NCI-H128 (cell line): ENCODE results near the gene C20orf141.
"Not testable (repeated sequence)": the region's sequence is repeated elsewhere in the genome, so short reads cannot be mapped to it uniquely, and the experiment has no call there.

Source experiments
- DNase-seq: peaks from one replicate; lab custom pipeline; 2025; ENCODE audit not compliant: unreplicated experiment; lab: John Stamatoyannopoulos, UW

The C20orf141 gene, protein sequence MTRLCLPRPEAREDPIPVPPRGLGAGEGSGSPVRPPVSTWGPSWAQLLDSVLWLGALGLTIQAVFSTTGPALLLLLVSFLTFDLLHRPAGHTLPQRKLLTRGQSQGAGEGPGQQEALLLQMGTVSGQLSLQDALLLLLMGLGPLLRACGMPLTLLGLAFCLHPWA

DNA sequence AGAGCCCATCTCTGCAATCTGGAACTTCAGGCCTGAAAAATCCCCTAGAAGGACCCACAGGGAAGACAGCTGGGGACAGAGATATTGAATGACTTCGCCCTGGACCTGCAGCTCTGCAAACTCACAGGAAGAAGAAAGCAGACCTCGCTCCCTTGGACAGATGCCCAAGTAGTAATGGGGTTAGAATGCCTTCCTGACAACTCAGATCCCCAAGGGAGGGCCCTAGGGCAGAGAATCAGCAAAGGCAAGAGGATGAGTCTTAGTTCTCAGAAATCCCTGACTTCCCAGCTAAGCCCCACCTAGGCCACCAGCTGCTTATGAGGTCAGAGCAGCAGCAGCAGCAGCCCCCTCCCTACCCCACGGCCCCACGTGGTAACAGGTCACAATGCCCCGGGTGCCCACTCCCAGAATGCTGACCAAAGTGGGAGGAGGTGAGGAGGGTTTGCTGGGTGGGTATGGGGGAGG, at the start of gene C20orf141:
Gene C20orf141 (plus strand): TSS at position 401 of the 465 bp plus-strand sequence. CDS start 198 bp downstream, outside the sequence.
- no peak for DNase-seq

DNA sequence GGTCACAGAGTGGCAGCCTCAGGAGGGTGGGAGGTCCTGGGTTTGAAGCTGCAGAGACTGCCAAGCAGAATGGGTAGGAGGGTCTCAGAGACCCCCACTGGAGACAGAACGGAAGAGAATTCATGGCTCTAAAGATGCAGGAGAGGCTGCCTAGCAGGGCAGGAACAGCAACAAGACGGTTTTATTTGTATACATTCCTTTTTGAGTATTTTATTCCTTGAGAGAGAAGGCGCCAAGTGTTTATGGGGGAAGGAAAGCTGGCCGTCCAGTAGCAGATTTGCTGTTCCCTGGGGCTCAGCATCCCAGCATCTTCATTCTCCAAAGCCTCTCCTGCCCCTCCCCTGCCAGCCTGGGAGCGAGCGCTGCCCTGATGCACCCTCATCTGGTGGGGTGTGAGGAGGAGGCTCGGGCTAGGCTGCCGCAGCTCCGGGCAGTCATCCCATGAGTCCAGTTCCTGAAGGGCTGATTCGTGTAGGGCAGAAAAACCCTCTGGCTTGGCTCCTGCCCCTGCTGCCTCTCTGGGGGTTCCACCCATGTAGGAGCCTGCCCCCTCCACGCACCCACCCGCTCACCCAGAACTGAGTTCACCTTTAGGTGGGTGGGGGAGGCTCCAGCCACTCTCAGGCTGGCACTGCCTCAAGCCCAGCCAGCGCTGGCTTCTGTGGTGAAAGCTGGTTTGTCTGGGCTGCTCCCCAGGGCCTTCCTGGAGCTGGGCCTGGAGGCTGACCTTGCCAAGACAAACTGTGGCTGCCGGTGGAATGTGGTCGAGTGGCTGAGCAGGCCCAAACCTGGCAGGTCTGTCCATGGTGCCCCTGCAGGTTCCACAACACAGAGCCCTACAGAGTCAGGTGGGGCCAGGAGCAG, 46.8 kb upstream of the C20orf141 start:
- no peak for DNase-seq

DNA sequence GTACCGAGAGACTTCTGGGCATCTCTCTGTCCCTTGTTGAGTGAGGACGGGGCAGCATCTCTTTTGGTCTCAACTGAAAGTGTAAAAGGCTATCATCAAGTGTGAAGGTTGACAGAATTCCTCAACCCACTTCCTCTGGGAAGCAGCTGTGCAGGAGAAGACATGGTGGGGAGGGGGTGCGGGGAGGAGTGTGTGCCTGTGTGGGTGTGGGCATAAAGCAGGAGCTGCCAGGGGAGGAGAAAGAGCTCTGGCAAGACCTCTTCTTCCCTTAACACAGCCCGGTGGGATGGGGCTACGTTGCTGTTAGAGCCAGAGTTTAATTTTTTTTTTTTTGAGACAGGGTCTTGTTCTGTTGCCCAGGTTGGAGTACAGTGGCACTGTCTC, 46.2 kb upstream of the C20orf141 start:
- DNase-seq = no peak

DNA sequence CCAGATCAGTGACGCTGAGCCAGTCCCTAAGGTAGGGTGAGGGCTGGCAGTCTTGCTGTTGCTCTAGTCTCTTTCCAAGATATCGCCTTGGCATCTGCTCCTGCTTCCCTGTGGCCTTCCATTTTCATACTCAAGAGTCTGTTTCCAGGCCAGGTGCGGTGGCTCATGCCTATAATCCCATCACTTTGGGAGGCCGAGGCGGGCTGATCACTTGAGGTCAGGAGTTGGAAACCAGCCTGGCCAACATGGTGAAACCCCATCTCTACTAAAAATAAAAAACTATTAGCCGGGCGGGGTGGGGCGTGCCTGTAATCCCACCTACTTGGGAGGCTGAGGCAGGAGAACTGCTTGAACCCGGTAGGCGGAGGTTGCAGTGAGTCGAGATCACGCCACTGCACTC, 44.7 kb upstream of the C20orf141 start:
- not testable (repeated sequence) for DNase-seq

DNA sequence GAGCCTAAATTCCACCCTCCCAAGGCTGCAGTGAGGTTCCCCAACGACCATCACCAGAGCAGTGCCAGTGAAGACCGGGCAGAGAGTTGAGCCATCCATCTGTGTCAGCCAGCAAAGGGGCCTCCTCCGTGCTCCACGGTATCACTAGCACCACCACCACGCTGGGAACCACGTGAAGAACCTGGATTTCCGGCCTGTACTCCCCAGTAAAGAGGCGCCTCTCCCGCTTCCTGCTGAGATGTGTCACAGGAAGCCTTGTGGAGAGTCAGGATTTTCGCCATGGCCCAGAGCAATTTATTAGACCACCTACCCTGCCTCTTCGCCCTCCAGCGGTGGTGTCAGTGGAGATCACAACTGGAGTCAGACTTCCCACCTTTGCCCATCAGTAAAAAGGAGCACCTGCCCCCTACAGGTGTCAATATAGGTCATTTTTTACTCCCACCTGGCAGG, 43.1 kb upstream of the C20orf141 start:
- DNase-seq = no peak

DNA sequence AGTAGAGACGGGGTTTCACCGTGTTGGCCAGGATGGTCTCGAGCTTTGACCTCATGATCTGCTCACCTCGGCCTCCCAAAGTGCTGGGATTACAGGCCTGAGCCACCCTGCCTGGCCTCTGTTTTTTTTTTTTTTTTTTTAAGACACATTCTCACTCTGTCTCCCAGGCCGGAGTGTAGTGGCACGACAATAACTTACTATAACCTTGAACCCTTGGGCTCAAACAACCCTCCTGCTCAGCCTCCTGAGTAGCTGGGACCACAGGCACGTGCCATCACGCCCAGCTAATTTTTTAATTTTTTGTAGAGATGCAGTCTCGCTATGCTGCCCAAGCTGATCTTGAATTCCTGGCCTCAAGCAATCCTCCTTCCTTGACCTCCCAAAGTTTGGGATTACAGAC, 41.0 kb upstream of the C20orf141 start:
- no peak for DNase-seq

DNA sequence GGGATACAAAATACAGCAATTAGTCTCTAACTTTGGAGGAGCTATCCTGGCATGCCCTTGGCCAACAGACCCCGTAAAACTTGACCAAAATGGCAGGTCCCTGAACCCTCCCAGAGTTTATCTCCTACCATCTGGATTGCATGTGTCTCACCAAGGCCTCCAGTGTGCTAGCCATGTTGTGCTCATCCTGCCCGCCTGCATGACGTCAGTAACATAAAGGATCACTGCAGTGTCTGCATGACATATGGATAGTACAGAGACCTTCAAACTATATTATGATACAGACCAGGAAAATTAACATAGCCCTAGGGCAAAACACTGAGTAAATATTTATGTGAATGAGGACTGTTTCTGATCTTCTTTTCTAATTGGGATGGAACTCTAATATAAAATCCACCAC, 39.6 kb upstream of the C20orf141 start:
- no peak for DNase-seq

DNA sequence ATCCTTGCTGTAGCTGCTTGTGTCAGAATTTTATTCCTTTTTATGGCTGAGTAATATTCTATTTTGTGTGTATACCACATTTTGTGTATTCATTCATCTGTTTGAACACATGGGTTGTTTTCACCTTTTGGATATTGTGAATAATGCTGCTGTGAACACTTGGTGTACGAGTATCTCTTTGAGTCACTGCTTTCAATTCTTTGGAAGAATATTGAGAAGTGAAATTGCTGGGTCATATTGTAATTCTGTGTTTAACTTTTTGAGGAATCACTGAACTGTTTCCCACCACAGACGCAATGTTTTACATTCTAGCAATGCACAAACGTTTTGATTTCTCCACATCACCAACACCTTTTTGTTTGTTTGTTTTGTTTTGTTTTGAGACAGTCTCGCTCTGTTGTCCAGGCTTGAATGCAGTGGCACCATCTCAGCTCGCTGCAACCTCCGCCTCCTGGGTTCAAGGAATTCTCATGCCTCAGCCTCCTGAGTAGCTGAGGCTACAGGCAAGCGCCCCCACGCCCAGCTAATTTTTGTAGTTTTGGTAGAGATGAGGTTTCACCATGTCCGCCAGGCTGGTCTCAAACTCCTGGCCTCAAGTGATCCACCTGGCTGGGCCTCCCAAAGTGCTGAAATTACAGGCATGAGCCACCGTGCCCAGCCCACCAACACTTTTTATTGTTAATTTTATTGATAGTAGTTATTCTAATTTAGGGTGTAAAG, 36.0 kb upstream of the C20orf141 start:
- DNase-seq = no peak

DNA sequence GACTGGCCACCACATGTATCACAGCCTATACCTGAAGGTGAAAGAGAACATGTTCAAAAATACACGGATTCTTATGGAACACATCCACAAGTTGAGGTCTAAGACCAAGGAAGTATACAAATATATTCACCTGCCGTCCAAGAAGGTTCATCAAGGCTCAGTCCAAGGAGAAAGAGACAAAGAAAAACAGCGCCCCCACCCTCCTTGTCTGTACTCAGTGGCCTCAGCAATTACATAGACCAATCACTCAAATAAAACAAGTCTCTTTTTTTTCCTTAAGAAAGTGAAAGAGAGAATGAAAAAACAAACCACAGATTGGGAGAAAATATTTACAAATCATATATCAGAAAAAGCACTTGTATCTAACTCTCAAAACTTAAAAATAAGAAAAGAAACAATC, 33.8 kb upstream of the C20orf141 start:
- no peak for DNase-seq

DNA sequence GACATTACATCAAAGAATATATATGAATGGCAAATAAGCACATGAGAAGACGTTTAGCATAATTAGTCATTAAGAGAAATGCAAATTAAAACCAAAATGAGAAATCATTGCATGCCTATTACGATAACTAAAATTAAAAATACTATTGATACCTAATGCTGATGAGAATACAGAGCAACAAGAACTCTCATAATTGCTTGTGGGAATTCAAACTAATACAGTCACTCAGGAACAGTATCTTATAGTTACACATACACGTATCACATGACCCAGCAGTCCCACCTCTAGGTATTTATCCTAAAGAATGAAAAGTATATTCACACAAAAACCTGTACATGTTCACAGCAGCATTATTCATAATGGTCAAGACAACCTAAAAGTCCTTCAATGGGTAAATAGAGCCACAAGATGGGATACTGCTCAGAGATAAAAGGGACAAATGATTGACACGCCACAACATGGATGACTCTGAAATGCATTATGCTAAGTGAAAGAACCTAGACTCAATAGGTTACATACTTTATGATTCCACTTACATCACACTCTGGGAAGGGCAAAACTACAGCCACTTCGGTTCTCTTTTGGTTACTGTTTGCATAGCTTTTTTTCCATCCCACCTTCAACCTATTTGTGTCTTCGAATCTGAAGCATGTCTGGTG, 30.8 kb upstream of the C20orf141 start:
- no peak for DNase-seq

DNA sequence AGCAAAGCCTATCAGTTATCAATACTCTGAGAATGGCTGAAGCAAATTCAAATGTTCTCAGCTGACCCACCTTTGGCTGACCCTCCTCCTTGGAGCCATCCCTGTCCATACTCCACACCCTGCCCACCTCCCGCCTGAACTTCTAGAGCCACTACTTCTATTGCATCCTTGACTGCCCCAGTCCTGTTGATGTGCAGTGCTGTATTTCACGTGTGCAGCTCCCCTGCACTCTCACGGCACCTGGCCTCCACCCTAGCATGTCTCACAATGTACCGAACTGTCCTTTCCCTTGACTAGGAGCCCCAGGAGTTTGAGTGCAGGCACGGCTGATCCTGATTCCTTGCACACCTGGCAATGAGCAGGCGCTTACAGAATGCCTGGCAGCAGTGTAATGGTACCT, 21.3 kb upstream of the C20orf141 start:
- DNase-seq = no peak

DNA sequence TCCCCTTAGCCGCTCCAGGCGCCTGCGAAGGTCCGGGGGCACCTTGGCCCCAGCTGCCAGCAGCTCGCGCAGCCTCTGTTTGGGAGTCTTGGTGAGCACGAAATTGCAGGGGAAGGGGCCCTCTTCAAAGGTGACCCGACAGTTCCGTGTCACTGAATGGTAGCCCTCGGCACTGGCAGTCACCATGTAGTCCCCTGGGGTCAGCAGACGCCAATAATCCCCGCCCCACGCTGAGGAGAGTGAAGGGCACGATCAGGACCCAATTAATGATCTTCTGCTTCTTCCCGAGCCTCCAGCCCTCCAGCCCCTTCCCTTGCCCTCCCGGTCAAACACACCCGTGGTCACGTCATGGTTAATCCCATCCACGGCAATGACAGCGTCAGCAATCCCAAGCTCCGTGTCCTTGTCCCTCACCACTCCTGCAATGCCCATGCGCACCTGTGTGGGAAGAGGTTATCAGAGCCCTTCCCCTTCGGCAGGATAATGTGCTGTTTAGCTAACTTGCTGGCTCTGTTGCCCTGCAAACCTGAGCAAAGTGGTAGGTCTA, 20.5 kb upstream of the C20orf141 start:
- DNase-seq = no peak

DNA sequence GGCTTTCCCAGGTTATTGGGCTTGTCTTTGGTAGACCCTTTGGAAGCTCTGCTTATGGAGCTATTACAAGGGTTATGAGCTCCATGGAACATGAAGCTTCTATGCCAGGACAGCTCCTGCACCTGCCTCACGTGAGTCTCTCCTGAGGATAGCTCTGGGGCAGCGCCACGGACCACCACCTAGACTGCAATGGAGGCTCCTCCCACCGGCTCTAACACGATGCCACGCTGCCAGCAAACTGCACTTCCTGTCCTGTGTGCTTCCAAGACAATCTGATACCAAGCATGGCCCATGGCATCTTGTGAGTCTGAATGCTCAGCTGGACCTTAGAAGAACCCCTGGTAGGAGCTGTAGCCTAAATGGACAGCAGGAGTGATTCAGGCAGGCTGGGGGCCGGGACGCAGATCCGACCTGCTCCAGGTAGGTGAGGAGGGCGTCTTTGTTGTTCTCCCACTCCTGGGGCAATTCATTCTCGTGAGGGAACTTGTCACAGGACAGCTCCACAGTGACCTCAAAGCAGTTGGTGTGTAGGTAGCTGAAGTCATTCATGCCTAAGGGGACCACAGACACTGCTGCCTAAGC, 19.8 kb upstream of the C20orf141 start:
- no peak for DNase-seq

DNA sequence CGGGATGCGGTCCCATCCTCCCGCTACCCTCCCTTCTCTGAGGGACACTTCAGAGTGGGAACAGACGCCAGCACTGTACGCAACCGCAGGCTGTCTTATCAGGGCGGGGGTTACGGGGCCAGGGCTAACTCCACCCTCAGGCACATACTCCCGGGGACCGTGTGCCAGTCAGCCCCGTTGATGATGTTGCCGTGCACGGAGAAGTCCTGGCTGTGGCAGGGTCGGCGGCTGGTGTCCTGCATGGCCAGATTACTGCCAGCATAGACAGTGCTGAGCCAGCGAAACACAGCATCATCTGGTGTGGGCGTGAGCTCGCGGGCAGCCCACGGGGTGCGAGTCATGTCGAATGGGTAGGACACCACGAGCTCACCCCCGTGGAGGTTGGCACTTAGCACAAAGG, 19.3 kb upstream of the C20orf141 start:
- no peak for DNase-seq

DNA sequence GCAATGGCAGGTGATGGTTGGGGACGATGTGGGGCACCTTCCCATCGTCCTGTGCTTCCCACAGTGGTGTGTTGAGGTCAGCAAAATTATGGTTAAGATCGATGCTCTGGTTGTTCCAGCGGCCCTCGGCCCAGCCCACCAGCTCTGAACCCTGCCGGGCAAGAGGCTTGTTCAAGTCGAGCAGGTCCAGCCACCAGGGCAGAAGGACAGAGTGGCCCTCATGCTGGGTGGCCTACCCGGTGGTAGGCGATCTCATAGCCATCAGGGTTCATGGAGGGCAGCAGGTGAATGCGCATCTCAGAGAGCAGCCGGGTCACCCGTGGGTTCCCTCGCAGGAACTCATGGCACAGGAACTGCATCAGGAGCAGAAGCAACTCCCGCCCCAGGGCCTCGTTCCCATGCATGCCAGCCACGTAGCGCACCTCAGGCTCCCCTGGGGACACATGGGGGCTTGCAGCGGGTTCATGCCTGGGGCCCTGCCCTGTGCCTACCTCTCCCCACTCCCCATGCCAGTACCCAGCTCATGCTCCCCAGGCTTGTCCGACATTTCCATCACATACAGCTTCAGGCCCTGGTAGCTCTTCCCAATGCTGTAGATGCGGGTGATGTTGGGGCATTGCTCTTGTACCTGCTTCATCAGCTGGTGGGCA, 18.7 kb upstream of the C20orf141 start:
- DNase-seq = no peak

DNA sequence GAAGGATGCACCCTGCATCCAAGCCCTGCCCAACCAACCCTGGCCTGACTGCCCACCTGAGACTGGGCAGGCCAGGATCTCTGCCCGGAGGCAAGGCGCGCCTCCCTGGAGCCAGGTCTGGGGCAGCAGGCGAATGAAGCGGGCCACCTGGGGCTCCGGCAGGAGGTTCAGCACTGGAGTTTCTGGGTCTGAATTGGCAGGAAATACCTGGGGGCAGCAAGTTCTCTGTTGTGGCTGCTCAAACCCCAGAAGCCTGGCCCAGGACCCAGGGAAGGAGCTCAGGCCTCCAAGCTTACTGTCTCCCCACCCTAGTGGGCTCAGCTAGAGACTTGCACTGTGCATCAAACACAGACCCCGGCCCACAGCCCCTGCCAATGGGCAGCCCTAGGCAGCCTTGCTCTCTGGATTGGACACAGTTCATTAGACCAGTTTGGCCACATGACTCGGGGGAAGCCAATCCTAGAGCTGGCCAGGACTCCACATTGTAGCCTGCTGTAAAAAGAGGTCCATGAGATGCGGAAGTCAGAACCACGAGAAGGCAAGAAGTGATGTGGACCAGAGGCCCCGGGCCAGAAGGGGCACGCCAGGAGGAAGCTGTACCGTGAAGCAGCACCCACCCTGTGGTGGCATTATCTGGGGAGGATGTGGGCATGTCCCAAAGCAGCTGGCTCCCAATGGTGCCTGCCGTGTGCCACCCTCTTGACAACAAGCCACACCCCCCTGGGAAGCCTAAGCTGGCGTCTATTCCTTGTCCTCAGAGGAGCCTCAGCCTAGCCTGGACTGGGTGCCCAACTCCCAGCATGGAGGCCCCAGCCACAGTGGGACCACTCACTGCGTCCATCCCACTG, 17.4 kb upstream of the C20orf141 start:
- no peak for DNase-seq

DNA sequence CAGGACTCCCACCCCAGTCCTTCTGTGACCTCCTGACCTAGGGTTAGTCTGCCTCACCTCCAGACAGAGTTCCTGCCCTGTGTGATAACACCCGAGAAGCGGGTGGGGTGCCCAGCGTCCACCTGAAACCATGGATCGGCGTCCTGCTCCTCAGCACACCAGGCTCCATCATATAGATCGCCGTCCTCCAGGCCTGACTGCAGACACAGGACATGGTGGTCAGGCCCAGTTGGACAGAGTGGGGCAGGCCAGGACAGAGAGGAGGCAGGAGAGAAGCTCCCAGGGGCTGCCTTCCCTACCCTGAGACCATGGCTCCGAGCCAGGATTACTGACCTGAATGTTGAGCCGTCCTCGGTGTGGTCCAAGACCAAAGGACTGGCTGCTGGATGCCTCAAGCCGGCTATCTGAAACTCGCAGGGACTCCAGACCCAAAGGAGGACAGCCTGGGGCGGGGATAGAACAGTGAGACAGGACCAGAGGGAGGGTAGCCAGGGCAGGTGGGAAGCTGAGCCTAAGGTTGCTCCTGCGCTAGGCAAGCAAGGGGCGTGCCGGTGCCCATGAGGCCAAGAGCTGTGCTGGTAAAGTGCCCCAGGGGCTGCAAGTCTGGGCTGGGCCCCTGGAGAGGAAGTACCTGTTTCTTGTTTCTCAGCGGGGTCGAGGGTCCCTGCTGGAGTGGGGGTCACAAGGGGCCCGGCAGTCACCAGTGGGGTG, 16.5 kb upstream of the C20orf141 start:
- DNase-seq = no peak

DNA sequence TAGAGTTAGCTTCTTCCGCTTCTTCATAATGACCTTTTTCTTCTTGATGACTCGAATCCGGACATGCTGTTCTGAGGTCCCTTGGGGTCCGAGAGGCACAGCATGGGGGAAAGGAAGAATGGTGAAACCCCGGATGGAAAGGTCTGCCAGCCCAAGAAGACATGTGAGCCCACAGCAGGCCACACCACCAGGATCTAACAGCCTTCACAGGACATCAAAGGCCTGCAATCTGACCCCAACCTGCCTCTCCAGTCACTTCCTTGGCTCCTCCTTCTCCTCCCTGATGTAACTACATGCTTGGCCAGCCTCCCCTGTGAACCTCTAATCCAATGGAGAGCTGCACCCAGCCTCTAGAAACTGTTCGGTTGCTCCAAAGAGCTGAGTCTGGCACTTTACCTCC, 16.0 kb upstream of the C20orf141 start:
- DNase-seq = no peak

DNA sequence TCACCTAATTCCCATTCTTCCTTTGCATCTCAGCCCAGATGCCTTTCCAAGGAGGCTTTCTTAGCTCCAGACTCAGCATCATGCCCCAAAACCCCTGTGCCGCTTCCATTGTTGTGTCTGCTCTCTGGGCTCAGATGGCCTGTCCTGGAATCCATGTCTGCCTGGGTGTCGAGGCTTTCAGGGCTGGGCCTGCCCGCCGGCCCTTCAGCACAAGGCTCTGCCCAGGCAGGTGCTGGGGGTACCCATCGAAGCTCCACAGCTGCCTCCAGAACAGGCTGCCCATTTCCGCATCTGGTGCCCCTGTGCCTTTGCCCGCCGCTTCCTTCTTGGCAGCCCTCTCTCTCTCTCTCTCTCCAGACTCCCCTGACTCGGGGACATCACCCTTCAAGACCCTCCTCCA, 15.5 kb upstream of the C20orf141 start:
- no peak for DNase-seq
